ENCODE results near the gene CASTOR2.

Gene CASTOR2

GRCh38 chr7:75033064-75033463, 68.6 kb downstream of the CASTOR2 start:
- no peaks in the 10 kb centered on the region for H3K9me3 Mint-ChIP-seq
- no peak overlapping the region for H3K4me3 Mint-ChIP-seq
- H3K27ac Mint-ChIP-seq: no peak overlapping the region
- no peaks in the 10 kb centered on the region for H3K27me3 Mint-ChIP-seq (ENCODE audit: low read depth)
- no peaks in the 10 kb centered on the region for H3K4me1 Mint-ChIP-seq (ENCODE audit: low read depth)
- no peaks in the 10 kb centered on the region for H3K36me3 Mint-ChIP-seq (ENCODE audit: low read depth)

GRCh38 chr7:75033826-75034225, 69.3 kb downstream of the CASTOR2 start:
- Mint-ChIP-seq H3K4me1 (ENCODE audit: low read depth) (no peaks in the 10 kb centered on the region), H3K9me3 (no peaks in the 10 kb centered on the region), H3K27ac (no peak overlapping the region), H3K27me3 (ENCODE audit: low read depth) (no peaks in the 10 kb centered on the region), H3K36me3 (ENCODE audit: low read depth) (no peaks in the 10 kb centered on the region), H3K4me3 (no peak overlapping the region)

- no peak overlapping the region for H3K4me3 Mint-ChIP-seq
- no peaks in the 10 kb centered on the region for H3K4me1 Mint-ChIP-seq (ENCODE audit: low read depth)
- peaks cover 5% of the 10 kb centered on the region for H3K36me3 Mint-ChIP-seq (ENCODE audit: low read depth)
- no peaks in the 10 kb centered on the region for H3K9me3 Mint-ChIP-seq
- H3K27ac Mint-ChIP-seq: no peak overlapping the region
- H3K27me3 Mint-ChIP-seq (ENCODE audit: low read depth): no peaks in the 10 kb centered on the region
Measured at GRCh38 chr7:75038508-75038907, 74.0 kb downstream of the CASTOR2 start.

GRCh38 chr7:75039166-75039565, 74.7 kb downstream of the CASTOR2 start:
- no peaks in the 10 kb centered on the region for H3K4me1 Mint-ChIP-seq (ENCODE audit: low read depth)
- H3K36me3 Mint-ChIP-seq (ENCODE audit: low read depth): peaks cover 7% of the 10 kb centered on the region
- H3K4me3 Mint-ChIP-seq: no peak overlapping the region
- no peak overlapping the region for H3K27ac Mint-ChIP-seq
- H3K9me3 Mint-ChIP-seq: no peaks in the 10 kb centered on the region
- H3K27me3 Mint-ChIP-seq (ENCODE audit: low read depth): no peaks in the 10 kb centered on the region

- Mint-ChIP-seq H3K4me3 (no peak overlapping the region), H3K27me3 (ENCODE audit: low read depth) (no peaks in the 10 kb centered on the region), H3K4me1 (ENCODE audit: low read depth) (no peaks in the 10 kb centered on the region), H3K27ac (no peak overlapping the region), H3K9me3 (no peaks in the 10 kb centered on the region), H3K36me3 (ENCODE audit: low read depth) (peaks cover 7% of the 10 kb centered on the region)
Measured at GRCh38 chr7:75039709-75040108, 75.2 kb downstream of the CASTOR2 start.

- Mint-ChIP-seq H3K27ac (no peak overlapping the region), H3K4me1 (ENCODE audit: low read depth) (no peaks in the 10 kb centered on the region), H3K27me3 (ENCODE audit: low read depth) (no peaks in the 10 kb centered on the region), H3K9me3 (no peaks in the 10 kb centered on the region), H3K36me3 (ENCODE audit: low read depth) (peaks cover 7% of the 10 kb centered on the region), H3K4me3 (no peak overlapping the region)
Measured at GRCh38 chr7:75040512-75040911, 76.0 kb downstream of the CASTOR2 start.

- Mint-ChIP-seq H3K4me3 (no peak overlapping the region), H3K9me3 (no peaks in the 10 kb centered on the region), H3K27ac (no peak overlapping the region), H3K4me1 (ENCODE audit: low read depth) (no peaks in the 10 kb centered on the region), H3K27me3 (ENCODE audit: low read depth) (no peaks in the 10 kb centered on the region), H3K36me3 (ENCODE audit: low read depth) (peaks cover 7% of the 10 kb centered on the region)
Measured at GRCh38 chr7:75042286-75042685, 77.8 kb downstream of the CASTOR2 start.

- H3K27me3 Mint-ChIP-seq (ENCODE audit: low read depth): no peaks in the 10 kb centered on the region
- no peaks in the 10 kb centered on the region for H3K4me1 Mint-ChIP-seq (ENCODE audit: low read depth)
- H3K4me3 Mint-ChIP-seq: no peak overlapping the region
- no peaks in the 10 kb centered on the region for H3K9me3 Mint-ChIP-seq
- no peak overlapping the region for H3K27ac Mint-ChIP-seq
- peaks cover 7% of the 10 kb centered on the region for H3K36me3 Mint-ChIP-seq (ENCODE audit: low read depth)
Measured at GRCh38 chr7:75042831-75043703, 78.6 kb downstream of the CASTOR2 start.

- no peaks in the 10 kb centered on the region for H3K27me3 Mint-ChIP-seq (ENCODE audit: low read depth)
- peaks cover 14% of the 10 kb centered on the region for H3K36me3 Mint-ChIP-seq (ENCODE audit: low read depth)
- no peak overlapping the region for H3K4me3 Mint-ChIP-seq
- no peak overlapping the region for H3K27ac Mint-ChIP-seq
- no peaks in the 10 kb centered on the region for H3K9me3 Mint-ChIP-seq
- no peaks in the 10 kb centered on the region for H3K4me1 Mint-ChIP-seq (ENCODE audit: low read depth)
Measured at GRCh38 chr7:75045881-75046280, 81.4 kb downstream of the CASTOR2 start.

GRCh38 chr7:75048435-75049379, 84.2 kb downstream of the CASTOR2 start:
- H3K4me3 Mint-ChIP-seq: no peak overlapping the region
- no peaks in the 10 kb centered on the region for H3K4me1 Mint-ChIP-seq (ENCODE audit: low read depth)
- peaks cover 18% of the 10 kb centered on the region for H3K36me3 Mint-ChIP-seq (ENCODE audit: low read depth)
- no peak overlapping the region for H3K27ac Mint-ChIP-seq
- no peaks in the 10 kb centered on the region for H3K9me3 Mint-ChIP-seq
- no peaks in the 10 kb centered on the region for H3K27me3 Mint-ChIP-seq (ENCODE audit: low read depth)

GRCh38 chr7:75049817-75050216, 85.3 kb downstream of the CASTOR2 start:
- Mint-ChIP-seq H3K4me3 (no peak overlapping the region), H3K36me3 (ENCODE audit: low read depth) (peaks cover 17% of the 10 kb centered on the region), H3K9me3 (no peaks in the 10 kb centered on the region), H3K4me1 (ENCODE audit: low read depth) (no peaks in the 10 kb centered on the region), H3K27ac (no peak overlapping the region), H3K27me3 (ENCODE audit: low read depth) (no peaks in the 10 kb centered on the region)

GRCh38 chr7:75050501-75050900, 86.0 kb downstream of the CASTOR2 start:
- H3K27ac Mint-ChIP-seq: no peak overlapping the region
- no peaks in the 10 kb centered on the region for H3K9me3 Mint-ChIP-seq
- H3K4me1 Mint-ChIP-seq (ENCODE audit: low read depth): no peaks in the 10 kb centered on the region
- H3K4me3 Mint-ChIP-seq: no peak overlapping the region
- H3K36me3 Mint-ChIP-seq (ENCODE audit: low read depth): peaks cover 23% of the 10 kb centered on the region
- H3K27me3 Mint-ChIP-seq (ENCODE audit: low read depth): no peaks in the 10 kb centered on the region

GRCh38 chr7:75054744-75055143, 90.2 kb downstream of the CASTOR2 start:
- Mint-ChIP-seq H3K36me3 (ENCODE audit: low read depth) (peaks cover 30% of the 10 kb centered on the region), H3K4me1 (ENCODE audit: low read depth) (no peaks in the 10 kb centered on the region), H3K9me3 (no peaks in the 10 kb centered on the region), H3K27ac (no peak overlapping the region), H3K27me3 (ENCODE audit: low read depth) (no peaks in the 10 kb centered on the region), H3K4me3 (no peak overlapping the region)

GRCh38 chr7:75055155-75055554, 90.7 kb downstream of the CASTOR2 start:
- Mint-ChIP-seq H3K4me1 (ENCODE audit: low read depth) (no peaks in the 10 kb centered on the region), H3K27ac (no peak overlapping the region), H3K9me3 (no peaks in the 10 kb centered on the region), H3K27me3 (ENCODE audit: low read depth) (no peaks in the 10 kb centered on the region), H3K4me3 (no peak overlapping the region), H3K36me3 (ENCODE audit: low read depth) (peaks cover 31% of the 10 kb centered on the region)

Data from T-helper 1 cell treated with Interleukin-12 subunit alpha and Interleukin-12 subunit beta and Interleukin-4 antibody, amounts not matched to agents 30 μg/mL and 1 μg/mL, for 36 hours (primary cell).